A172 (cell line): ENCODE results near the gene SEZ6L. TPM values are rescaled to one million over a fixed set of nuclear protein-coding genes. Genes with fewer than 3 reads are reported as not detected.

ENCODE experiments used
- DNase-seq: peaks from one replicate; pipeline ENCODE4 v3.0.0-alpha.2; 2015; ENCODE audit warnings: low spot score
- total RNA-seq: library from RNA; depleted of rRNA; stranded (reverse); fragments of >200 nt; shearing (Covaris generic); gene quantifications from 2 replicates; pipeline ENCODE4 v1.2.3, GENCODE V29; 2014

The SEZ6L gene
- total RNA-seq, 1 experiment from 2014 or later = not detected

- DNase-seq = no peak
Observed at GRCh38 chr22:26241361-26241760, 72.1 kb downstream of the SEZ6L start.

DNA sequence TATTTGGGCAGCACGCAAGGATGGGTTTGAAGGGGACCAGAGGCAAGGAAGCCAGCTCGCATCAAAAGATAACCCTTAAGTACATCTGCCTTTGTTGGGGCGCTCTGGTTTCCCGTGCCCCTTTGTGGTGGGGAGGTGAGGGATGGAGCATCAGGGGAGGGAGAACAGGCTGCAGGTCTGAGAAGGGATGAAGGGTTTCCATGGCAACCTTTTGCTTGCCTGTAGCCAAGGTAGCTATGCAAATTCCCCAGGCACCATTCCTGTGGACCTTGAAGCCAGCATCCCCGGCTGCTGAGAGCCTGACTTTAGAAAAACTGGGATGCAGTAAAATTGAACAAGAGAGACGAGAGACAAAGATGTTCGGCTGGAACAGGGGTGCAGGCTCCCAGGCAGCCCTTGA, 75.7 kb downstream of the SEZ6L start:
- no peak for DNase-seq

DNA sequence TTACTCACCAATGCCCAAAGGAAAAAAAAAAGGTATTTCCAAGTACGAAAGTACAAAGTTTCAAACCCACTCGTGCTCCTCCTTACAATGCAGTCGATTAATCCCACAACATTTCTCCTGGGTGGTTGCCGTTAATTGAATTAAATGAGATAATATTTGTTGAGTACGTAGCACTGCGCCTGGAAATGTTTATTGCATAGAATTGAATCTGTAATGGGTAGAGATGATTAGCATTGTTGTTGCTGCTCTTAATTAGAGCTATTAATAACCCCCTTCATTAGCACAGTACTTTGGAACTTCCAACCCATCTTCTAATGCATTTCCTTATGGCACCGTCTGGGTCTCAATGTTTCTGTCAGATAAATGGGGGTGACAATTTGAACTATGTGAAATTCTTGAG, 77.3 kb downstream of the SEZ6L start:
- DNase-seq = no peak

- no peak for DNase-seq
Observed at GRCh38 chr22:26251869-26252268, 82.6 kb downstream of the SEZ6L start.

GRCh38 chr22:26259510-26259909, 90.2 kb downstream of the SEZ6L start:
- DNase-seq = peak; percentile 13

DNA sequence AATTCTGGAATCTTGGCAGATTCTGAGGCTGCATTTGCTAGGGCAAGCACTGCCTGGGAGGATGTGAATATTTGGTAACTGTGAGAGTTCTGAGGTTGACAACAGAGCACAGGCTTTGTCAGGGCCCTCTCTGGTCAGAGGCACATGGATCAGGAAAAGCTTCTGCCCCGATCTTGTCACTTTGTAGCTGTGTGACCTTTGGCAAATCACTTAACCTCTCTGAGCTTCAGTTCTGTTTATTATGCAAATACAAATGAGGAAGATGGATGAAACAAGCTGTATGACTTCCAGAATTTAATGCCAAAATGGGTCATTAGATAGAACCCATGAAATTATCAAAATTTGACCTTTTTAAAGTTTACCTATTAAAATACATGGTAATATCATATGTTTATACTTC, 94.9 kb downstream of the SEZ6L start:
- DNase-seq = no peak

DNA sequence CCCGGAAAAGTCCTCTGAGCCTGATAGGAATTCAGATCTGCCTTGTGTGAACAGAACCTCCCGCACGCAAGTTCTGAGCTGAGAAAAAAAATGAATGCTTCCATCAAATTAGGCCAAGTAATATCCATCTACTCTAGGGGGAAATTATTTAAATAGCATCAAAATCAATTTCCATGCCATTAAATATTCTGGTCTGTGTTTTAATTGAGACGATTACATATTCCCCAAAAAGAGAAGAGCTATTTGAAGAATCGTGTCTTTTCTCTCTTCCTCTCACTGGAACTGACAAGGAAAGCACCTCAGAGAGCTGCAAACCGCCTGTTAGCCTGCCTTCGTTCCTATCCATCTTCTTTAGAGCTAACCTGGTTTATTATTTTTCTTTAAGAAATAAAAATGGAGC, 96.0 kb downstream of the SEZ6L start:
- no peak for DNase-seq

GRCh38 chr22:26265909-26266308, 96.6 kb downstream of the SEZ6L start:
- DNase-seq = no peak

GRCh38 chr22:26267856-26268255, 98.6 kb downstream of the SEZ6L start:
- DNase-seq = no peak

DNA sequence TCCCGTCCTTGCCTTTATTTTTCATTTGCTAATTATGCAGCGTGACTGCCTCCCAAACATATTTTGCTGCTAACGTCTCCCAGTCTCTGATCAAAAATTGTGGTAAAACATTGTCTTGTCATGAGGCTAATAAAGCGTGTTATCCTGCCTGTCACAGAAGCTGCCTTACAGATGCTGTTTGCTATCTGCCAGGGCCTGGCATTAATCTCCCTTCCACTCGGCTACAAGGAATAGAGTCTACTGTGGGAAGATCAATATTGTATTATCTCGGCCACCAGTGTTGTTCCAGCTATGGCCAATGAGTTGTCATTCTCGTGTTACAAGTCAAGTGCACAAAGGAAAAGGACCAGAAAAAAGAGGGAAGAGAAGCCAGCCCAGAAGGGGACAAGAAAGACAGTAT, 100.3 kb downstream of the SEZ6L start:
- DNase-seq = no peak

- no peak for DNase-seq
Observed at GRCh38 chr22:26271427-26271826, 102.2 kb downstream of the SEZ6L start.

GRCh38 chr22:26273011-26273675, 103.9 kb downstream of the SEZ6L start:
- no peak for DNase-seq

DNA sequence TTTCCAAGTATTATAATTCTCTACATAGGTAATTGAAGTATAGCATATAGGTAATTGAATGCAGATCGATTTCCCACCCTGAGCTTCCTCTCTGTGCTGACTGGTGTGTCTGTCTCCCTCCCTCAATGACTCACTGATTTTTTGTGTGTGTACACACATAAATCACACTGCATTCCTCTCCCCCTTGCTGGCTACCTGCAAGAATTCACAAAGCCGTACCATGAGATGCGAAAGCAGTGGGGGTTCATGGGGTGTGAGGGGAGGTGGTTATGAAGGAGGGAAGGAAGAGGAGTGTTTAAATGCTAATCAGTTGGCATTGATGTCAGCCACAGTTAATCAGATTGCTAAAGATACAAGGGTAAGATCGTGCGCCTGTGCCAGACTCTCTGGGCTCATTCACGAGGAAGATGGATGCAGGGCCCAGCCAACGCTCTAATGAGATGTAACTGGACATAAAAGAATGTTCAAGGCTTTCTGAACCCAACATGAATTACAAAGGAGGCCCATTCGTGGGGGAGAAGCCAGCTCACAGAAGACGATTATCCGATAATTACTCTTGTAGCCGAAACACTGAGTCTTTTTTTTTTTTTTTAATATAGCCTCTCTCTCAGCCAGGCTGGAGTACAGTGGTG, 107.4 kb downstream of the SEZ6L start:
- DNase-seq = no peak

DNA sequence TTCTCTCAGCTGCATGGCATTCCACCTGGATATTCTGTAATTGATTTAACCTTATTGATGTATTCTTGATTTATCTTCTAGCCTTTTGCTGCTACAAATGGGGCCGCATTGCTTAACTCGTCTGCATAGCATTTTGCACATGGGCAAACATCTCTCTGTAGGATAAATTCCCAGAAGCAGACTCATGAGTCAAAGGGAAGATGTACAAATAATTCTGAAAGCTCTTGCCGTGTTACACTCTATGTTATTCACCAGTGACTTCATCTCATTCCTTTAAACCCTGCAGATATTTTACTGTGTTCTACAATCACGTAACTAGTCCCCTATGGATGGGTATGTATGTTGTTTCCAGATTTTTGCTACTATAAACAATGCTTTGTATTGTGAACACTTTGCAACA, 112.7 kb downstream of the SEZ6L start:
- no peak for DNase-seq

GRCh38 chr22:26283330-26283729, 114.1 kb downstream of the SEZ6L start:
- no peak for DNase-seq

DNA sequence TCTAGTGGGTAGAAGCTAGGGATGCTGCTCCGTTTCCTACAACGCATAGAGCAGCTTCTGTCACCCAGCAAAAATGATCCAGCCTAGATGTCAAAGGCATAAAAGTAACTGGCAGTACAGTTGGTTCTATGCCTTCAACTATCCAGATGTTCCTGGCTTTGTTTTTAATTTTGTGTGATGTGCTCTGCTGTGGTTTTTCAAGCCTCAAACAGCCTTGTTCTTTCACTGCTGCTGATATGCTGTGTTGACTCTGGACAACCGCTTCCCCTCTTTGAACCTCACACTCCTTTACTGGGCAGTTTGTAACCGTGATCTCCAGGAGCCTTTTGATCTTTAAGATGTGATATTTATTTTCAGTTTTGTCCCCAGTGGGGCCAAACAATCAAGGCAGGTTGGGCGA, 116.4 kb downstream of the SEZ6L start:
- DNase-seq = no peak

DNA sequence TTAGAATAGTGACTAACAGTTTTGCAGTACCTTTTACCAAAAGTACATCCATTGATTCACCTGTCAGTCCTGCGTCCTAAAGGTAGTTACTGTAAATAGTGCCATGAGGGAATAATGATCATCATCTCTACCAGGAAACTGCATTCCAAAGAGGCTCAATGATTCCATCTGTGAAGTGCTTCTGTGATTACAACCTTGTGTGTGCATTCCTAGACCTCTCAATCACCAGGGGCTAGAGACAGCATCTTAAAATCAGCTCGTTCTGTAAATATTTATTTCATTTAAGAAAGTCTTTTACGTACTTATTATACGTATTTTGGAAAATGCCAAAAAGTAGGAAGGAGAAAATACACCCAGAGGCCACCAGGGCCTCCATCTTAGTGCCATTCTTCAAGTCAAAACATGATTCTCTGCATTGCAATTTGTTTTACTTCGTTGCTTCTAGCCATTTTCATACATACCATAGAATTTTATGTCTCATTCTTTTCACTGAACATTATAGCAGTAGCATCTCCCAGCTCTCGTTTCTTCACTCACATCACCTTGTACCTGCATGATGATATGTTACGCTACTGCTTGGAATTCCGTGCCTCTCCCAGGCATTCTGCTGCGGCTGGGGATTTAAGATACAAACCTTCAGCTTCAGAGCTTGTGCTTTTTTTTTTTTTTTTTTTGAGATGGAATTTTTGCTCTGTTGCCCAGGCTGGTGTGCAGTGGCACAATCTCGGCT, 117.0 kb downstream of the SEZ6L start:
- DNase-seq = no peak

DNA sequence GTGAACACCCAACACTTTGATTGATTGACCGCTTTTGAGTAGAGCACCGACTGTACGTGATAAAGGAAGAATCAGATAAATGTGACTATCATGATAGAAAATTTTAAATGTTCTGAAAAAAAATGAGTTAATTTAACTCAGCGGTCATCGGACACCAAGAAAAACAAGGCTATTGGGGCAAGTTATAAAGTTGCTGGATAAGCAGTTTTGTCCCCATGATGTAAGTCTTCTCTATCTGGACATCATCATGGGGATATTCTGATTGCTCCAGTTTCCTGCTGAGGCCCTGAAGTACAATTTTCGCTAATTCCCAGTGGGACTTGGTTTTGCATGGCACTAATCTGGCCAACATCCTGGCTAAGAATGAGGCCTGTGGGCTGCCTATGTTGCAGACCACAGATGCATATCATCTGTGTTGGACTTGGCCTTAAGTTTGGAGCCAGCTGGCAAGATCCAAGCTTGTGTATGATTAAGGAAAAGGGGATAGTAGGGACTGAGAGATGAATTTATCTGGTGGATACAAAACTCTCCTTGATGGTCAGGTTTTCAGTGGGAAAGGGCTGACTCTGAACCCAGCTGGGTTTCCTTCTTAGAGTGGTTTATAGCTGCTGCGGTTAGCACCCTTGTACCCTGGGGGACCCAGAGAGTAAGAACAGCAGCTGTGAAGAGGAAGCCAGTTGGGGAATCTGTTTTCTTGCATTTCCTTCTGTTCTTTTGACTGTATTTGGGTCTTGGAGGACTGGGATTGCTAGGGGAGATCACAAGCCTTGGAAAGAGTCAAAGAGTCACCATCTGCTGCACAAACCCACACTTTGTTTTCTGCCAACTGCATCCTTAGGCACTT, 118.3 kb downstream of the SEZ6L start:
- no peak for DNase-seq

GRCh38 chr22:26289611-26290101, 120.4 kb downstream of the SEZ6L start:
- no peak for DNase-seq

DNA sequence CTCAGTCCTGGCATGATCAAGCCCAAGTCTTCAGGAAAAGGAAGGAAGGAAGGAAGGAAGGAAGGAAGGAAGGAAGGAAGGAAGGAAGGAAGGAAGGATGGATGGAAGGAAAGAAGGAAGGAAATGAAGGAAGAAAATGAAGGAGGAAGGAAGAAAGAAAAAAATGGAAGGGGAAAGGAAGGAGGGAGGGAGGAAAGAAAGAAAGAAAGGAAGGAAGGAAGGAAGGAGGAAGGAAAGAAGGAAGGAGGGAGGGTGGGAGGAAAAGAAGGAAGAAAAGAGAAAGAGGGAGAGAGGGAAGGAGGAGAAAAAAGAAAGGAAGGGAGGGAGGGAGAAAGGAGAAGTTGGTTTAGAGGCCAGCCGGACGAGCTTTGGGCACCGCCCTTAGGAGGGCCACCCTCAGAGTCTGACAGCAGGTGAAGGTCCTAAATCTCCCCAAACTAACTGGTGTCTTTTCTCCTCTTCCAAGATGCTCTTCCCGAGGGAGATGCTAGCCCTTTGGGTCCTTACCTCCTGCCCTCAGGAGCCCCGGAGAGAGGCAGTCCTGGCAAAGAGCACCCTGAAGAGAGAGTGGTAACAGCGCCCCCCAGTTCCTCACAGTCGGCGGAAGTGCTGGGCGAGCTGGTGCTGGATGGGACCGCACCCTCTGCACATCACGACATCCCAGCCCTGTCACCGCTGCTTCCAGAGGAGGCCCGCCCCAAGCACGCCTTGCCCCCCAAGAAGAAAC, 122.8 kb downstream of the SEZ6L start:
- no peak for DNase-seq

GRCh38 chr22:26292667-26292995, 123.4 kb downstream of the SEZ6L start:
- no peak for DNase-seq
